Left kidney (tissue), 2 donors: ENCODE results near the gene CXCL3. TPM values are rescaled to one million over a fixed set of nuclear protein-coding genes. Genes with fewer than 3 reads are reported as not detected.

ENCODE experiments used
- DNase-seq: peaks from one replicate; pipeline ENCODE4 v3.0.0-alpha.2; 2013
- polyA plus RNA-seq: library from polyadenylated mRNA; unstranded; fragments of 120-200 nt; gene quantifications from one replicate; pipeline ENCODE4 v1.2.1, GENCODE V29; 2013; ENCODE audit not compliant: insufficient read length

CXCL3 gene
- polyA plus RNA-seq, 1 donor: 0.15 TPM

DNA sequence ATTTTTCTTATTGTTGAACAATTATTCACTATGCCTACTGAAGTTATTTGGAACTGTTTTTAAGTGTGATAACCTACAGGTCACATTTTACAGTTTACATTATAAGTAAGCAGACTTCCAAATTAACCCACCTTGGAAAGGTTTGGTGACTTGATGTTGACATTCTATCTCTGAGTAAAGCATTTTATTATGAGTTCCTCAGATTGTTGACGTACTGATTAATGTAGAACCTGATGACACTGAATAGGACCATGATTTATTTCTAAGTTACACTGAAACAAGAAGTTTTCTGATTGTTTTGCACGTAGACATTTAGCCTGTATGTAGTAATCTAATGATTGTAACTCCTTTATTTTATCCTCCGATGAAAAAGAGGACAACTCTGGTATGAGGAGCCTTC, 17.0 kb upstream of the CXCL3 start:
- no peak for DNase-seq

DNA sequence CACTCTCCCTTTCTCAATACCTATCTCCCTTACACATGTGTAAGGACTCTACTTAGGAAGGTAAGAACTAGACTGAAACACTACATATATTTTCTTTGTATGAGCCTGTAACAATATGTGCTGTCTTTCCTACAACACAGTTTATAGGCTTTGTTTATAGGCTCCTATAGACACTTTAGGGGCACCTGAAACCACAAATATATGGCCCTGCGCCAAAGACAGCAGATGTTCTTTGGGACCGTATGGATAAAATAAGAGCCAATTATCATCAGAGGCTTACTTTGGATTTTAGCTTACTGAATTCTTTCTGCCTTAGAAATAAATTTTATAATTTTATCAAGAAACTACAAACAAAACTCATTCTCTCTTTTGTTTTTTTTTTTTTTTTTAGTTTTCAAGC, 16.6 kb upstream of the CXCL3 start:
- no peak for DNase-seq

DNA sequence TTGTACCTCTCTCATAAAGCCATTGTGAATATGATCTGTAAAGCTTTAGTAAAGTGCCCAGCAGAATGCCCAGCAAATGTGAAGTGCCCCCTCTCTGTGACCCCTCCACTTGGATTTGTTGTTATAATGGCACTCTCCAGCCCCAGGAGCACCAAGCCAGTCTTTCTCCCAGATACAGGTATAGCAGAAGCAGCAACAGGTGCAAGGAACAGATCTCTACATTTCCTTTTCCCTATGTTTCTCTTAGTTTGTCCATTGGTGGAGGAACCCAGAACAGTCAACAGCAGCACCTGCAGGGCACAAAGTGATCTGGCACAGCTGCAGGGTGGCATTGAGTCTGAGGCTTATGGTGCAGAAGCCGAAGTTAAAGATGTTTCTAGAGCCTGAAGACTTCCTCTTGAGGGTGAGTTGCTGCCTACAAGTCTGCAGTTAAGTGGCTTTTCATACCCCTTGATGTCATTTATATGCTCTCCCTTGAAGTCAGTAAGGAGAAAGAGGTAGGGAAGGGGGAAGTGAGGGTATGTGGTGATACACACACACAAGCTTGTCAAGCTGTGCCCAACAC, 16.1 kb upstream of the CXCL3 start:
- no peak for DNase-seq

DNA sequence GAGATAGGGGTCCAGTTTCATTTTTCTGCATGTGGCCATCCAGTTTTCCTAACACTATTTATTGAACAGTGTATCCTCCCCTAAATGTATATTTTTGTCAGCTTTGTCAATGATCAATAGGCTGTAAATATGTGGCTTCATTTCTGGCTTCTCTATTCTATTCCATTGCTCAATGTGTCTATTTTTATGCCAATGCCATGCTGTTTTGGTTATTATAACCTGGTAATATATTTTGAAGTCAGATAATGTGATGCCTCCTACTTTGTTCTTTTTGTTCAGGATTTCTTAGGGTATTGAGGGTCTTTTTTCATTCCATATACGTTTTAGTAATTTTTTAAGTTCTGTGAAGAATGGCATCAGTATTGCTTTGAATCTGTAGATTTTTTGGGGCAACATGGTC, 8.7 kb upstream of the CXCL3 start:
- no peak for DNase-seq

DNA sequence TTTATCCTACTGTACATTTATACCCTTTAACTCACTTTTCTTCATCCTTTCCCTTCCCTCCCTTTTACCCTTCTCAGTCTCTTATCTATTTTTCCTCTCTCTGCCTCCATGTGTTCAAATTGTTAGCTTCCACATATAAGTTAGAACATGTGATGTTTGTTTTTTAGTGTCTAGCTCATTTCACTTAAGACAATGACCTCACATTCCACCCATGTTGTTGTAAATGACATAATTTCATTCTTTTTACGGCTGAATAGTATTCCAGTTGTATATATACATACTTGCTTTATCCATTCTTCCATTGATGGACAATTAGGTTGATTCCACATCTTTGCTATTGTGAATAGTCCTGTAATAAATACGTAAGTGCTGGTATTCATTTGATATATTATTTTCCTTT, 7.3 kb upstream of the CXCL3 start:
- no peak for DNase-seq

DNA sequence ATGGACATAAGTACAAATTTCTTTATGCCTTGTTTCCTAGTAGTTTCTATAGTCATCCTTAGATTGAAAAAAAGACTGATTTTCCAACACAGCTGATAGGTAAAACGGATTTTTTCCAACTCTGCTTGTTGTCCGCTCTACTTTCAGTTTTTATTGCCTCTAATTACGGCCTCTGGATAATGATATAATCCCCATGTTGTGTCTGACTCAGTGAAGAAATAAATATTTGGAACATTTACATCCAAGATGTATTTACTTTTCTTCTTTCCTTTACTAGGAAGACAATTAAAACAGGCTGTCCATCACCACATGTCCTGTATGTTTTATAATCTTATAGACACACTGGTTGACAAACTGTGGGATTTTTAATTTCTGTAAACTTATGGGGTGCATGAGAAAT, 6.8 kb upstream of the CXCL3 start:
- no peak for DNase-seq

DNA sequence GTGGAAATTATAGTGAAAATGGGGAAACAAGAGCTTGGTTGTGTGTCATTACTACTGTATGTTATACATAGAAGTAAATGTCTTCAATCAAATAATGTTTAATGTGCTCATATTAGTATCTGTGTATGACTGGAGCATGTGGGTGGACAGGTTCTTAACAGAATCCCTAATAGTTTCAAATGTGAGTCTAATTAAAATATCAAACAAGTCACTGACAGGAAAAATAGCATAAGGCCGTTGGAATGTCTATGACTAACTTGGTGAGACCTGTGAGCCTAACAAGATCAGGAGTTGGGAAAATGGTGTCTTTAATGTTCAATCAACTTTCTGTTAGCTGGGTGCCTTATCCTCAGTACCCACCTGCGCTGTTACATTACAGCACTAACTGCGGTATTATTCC, 6.2 kb upstream of the CXCL3 start:
- no peak for DNase-seq

DNA sequence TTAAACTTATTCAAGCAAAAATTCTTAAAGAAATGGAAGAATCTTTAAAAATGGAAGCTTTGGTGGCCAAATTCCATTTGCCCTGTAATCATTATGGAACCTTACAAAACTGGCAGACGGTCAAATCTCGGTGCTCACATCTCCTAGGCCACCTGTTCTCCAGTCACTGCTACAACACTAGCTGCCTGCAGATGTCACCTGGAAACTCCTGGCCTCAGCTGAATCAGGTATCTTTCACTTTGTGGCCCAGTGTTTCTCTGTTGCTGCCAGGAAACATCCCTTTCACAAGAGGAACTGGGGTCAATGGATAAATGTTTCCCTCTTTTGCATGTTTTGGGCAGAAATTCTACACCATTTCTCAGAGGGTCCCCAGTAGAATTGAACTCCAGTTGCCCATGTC, 4.2 kb upstream of the CXCL3 start:
- DNase-seq: no peak

DNA sequence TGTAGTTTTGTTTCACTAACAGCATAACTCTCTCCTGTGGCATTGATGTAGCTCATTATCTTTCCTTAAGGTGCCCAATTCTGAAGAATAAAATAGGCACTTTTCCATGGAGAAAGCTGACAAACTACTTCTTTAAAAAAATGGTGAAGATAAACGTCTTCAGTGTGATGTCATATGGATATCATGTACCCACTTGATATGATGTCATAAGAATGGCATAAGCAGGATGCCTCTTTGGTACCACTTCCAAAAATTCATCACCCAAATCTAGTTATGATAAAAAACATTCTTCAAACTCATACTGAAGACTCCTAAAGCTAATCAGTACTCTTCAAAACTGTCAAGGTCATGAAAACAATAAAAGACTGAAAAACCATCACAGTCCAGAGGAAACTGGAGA, 2.9 kb upstream of the CXCL3 start:
- no peak for DNase-seq

DNA sequence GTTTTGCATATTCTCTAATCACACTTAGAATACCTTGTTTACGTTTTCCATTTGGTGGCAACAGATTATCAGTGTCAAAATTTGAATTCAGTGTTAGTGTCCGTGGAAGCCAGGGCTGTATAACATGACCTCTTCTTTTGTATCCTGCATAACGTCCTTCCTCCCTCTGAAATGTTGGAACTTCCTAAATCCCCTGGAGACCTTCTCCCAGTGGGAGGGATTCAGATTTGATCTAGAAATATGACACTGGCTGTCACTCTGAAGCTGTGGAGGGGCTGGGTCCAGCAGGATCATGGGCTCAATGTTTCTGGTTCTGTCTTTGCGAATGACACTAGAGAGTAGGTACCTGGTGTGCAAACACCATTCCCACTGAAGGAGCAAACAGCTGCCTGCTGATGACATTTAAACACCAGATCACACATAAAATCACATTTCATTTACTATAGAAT, 850 bp upstream of the CXCL3 start:
- DNase-seq: no peak

DNA sequence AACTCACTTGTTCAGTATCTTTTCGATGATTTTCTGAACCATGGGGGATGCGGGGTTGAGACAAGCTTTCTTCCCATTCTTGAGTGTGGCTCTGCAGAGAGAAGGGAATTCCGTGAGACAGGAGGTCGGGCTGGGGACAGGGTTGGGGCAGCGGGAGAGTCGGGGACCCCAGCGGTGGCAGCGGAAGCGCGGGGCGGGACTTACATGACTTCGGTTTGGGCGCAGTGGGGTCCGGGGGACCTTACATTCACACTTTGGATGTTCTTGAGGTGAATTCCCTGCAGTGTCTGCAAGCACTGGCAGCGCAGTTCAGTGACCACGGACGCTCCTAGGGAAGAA, 434 bp downstream of the CXCL3 start:
- DNase-seq: no peak

DNA sequence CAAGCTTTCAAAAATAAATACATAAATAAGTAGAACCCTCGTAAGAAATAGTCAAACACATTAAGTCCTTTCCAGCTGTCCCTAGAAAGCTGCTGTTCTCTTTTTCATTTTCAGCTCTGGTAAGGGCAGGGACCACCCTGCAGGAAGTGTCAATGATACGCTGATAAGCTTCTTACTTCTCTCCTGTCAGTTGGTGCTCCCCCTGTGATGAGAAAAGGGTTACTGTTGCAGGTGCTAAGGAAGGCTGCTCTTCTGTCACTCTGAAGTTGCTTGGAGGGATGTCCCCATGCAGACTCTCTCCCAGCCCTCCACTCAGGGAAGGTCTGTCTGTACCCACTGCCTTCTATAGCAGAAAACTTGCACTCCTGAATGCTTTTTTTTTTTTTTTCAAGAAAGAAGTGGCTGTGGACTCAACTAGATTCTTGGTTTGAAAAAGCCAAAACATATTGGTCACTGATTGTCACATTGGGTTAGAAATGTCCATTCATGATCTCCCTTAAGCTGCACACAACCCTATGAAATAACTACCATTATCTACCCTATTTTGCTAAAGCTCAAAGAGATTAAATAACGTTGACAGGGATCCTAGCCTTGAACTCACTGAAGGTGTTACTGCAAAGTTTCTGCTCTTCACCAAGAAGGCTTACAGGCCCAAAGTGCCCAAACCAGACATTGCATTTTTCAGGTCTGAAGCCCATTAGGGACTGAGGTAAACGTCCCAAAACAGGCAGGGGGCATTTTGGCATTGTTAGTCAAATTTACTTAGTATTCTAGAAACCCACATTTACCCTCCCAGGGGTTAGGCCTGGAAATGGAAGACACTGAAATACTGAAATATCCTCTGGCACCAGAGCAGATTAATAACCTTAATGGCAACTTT, 1.2 kb downstream of the CXCL3 start:
- DNase-seq: no peak

DNA sequence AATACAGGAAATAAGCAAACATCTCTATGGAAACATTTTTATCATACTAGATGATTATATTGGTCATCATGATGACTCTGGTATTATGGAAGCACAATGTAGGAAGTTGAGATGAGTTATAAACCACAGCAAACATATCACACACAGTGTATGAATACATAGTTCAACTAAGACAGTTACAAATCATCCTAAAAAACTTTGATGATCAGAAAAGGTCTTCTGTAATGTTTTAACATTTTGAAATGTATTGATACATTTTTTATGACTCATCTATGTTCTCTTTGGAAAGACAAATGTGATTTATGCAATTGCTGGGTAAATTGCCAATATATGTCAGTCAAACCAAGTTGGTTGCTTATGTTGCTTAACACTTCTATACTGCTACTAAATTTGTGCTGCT, 4.8 kb downstream of the CXCL3 start:
- DNase-seq: no peak

DNA sequence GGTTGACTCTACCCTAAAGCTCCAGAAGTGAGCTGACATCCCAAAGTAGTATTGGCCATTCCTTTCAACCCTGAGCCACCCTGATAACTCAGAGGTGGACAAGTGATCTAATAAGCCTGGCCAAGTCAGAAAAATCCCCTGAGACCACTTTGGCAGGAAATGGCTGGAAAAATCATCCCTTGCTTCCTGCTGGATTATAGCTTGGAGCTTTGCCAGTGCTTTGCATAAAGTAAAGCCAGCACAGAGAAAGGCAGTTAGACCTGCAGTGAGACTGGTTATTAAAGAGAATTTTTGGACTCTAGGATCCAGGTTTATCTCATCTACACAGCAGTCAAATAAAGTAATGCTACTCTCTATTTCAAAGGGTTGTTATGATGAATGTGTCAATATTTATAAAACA, 6.4 kb downstream of the CXCL3 start:
- DNase-seq: no peak

DNA sequence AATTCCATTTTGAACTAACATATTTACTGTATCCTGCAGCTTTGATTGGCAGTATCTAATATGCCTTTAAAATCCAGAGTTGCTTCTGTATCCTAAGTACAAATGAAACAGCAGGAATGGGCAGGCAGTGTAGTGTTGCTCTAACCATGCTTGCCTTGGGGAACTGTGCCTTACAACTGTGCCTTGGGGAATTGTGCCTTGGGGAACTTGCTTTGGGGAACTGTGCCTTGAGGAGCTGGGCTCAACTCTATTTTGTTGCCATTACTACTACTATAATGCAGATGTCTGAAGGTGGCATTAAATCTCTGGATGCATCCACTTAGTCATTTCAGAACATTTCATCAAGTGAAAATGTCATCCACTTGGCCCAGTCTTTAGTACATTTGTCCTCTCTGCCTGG, 6.9 kb downstream of the CXCL3 start:
- no peak for DNase-seq

DNA sequence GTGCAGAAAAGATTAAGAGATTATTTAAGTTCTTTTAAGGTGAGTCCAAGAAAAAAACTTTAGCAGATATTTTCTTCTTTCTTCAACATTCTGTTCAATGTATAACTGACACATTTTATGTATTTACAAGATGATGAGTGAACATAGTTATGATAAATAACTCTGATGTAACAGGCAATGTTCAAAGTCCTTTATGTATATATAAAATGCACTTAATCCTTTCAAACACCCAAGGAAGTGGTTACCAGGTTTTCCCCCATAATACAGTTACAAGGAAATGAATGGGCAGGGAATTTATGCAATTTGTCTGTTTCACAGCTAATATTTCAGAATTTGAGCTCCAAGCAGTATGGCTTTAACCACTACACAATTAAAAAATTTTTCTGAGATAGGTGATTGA, 8.2 kb downstream of the CXCL3 start:
- no peak for DNase-seq

DNA sequence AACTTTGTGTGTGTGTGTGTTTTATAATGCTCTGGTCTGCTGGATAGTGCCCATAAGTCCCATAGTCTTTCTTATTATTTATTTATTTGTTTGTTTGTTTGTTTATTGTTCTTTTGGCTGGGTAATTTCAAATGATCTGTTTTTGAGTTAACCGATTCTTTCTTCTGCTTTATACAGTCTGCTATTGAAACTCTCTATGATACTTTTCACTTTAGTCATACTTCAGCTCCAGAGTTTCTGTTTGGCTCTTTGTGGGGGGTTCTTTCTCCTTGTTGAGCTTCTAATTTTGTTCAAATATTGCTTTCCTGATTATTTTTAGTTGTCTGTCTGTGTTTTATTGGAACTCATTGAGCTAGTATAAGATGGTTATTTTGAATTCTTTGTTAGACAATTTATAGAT, 10.0 kb downstream of the CXCL3 start:
- DNase-seq: no peak

DNA sequence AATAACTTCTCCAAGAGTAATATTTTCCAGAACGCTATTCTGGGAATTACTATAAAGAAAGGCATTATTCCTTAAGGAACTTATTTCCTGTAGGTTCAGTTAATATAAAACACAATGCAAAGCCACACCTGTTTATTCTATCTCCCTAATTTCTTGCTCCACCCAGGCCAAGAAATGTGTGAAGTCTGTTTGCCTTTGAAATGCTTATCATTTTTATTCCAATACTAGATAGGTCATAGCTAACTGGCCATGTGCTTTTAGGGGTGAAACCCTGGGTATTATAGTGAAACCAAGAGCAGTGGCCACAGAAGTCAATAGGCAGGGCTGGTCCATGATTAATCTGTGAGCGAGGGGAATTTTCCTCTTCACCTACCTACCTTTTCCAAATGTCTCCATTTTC, 14.8 kb downstream of the CXCL3 start:
- DNase-seq: no peak

DNA sequence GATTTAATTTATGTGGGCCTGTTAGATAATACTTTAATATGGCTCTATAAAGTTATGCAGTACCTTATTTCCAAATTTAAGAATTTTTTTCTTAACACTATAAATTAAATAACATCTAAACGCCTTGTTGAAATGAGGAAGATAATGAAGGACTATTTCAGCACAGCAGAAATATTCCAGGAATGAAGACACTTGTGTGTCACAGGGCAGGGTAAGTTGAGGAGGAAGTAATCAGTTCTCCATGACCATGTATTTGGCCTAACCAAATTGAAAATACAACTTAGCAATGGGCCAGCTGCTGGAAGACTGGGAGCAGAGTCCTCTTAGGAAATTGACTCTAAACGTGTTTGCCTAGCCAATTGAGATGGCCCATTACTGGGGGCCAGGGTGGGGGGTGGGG, 16.9 kb downstream of the CXCL3 start:
- no peak for DNase-seq

DNA sequence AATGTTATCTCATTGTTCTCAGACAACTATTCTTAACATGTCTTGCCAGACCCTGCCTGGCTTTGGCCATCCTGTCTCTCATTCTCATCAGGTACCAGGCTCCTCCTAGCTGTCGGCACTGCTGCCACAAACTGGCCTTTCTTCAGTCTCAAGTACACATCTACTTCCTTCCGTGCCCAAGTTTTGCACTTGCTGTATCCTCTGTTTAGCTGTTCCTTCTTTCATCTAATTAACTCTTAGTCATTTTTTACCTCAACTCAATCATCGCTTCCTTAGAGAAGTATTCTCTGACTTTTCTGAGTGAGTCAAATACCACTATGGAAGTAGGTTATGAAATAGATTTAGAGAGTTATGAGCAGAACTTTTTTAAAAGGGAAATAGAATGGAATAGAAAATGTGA, 19.7 kb downstream of the CXCL3 start:
- no peak for DNase-seq

DNA sequence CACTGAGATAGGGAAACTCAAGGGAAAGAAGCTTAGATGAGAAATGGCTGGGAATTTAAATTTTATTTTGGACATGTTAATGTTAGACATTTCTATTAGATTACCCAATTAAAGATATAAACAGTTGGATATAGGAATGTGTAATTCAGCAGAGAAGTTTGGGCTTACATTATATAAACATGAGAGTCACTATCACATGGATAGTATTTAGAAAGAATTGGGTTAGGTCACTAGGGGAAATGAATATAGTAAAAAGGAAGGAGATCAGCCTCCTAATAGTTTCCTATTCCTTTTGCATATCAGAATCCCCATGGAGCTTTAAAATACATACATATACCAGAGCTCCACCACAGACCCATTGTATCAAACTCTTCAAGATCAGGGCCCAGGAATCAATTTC, 20.4 kb downstream of the CXCL3 start:
- DNase-seq: no peak

DNA sequence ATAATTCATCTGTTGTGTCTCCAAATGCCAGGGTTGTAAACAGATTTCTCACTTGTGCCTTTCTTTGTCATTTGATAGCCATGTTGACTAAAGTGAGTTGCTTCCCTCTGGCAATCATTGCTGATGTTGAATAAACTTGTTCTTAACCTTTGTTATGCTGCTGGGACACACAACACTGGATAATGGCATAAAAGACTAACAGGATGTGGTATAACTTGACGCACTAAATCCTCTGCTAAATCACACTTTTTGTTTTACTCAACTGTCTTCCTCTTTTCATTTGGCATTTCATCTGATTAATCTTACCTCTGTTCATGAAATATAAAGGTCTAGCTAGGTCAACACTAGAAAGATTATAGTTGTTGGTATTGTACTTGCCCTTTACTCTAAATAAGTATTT, 22.4 kb downstream of the CXCL3 start:
- no peak for DNase-seq

DNA sequence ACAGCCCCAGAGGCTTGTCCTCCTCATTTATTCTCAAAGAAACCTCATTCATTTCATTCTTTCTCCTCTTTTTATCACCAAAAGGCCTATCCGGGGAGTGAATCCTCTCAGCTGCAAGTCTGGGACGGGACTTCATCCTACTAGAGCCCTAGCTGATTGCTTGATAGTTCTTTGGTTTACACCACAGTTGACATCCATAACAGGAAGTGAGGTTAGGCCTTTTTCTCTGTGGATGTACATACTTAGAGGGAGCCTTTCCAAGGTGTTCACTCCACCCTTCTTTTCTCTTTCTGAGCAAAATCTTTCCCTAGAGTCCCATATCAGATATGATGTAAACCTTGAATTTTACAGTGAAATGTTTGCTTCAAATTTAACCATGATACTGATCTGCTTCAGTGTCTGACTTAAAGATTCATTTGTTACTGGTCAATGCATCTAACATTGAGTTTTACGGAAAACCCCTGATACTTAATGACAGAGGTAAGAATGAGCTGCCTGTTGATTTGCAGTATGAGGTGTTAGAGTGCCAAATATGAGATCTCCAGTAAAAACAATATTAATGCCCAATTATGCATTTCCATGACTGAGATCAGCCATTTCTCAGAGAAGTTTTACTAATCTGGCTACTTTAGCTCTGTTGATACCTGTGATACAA, 23.2 kb downstream of the CXCL3 start:
- DNase-seq: no peak

DNA sequence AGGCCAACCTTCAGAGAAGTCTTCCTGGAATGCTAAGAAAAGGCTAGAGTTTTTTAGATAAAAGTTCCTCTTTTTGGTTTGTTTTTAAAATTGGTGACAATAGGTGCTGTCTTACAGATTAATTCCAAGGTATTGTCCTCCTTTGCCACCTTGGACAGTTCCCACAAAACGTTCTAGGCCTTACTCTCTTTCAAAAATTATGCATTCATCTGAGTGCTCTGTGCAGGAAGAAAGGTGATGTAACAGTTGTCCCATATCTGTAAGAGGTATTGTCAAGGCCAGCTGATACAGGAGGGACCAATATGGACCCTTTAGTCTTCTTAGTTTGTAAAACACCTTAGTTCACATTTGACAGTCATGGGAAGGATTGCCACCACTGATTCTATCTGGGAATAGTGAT, 24.2 kb downstream of the CXCL3 start:
- no peak for DNase-seq
